ENCODE results near the gene ATG2A.

GRCh38 chr11:64876835-64877341, 40.1 kb downstream of the ATG2A start:
- TF ChIP-seq, protein P1, sequence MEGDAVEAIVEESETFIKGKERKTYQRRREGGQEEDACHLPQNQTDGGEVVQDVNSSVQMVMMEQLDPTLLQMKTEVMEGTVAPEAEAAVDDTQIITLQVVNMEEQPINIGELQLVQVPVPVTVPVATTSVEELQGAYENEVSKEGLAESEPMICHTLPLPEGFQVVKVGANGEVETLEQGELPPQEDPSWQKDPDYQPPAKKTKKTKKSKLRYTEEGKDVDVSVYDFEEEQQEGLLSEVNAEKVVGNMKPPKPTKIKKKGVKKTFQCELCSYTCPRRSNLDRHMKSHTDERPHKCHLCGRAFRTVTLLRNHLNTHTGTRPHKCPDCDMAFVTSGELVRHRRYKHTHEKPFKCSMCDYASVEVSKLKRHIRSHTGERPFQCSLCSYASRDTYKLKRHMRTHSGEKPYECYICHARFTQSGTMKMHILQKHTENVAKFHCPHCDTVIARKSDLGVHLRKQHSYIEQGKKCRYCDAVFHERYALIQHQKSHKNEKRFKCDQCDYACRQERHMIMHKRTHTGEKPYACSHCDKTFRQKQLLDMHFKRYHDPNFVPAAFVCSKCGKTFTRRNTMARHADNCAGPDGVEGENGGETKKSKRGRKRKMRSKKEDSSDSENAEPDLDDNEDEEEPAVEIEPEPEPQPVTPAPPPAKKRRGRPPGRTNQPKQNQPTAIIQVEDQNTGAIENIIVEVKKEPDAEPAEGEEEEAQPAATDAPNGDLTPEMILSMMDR (IDR thresholded peaks at IDR 0.05) = no peak
- TF ChIP-seq POLR2AphosphoS5 (IDR thresholded peaks at IDR 0.05) = peak; percentile 15 to 64
- no peak for TF ChIP-seq POLR2A (IDR thresholded peaks at IDR 0.05; ENCODE audit: low read depth)

Measured in esophagus muscularis mucosa (tissue), 3 donors.